GM18517 (cell line): Measurements from ENCODE around the gene DYDC1.
"Not testable (repeated sequence)": the region's sequence is repeated elsewhere in the genome, so short reads cannot be mapped to it uniquely, and the experiment has no call there.

Source experiments
- ATAC-seq: cut with Tn5 transposase; IDR thresholded peaks from one replicate; pipeline ENCODE4 v1.9.1; 2021; ENCODE audit warnings: mild to moderate bottlenecking, moderate library complexity; ENCODE audit not compliant: unreplicated experiment

DYDC1 gene

DNA sequence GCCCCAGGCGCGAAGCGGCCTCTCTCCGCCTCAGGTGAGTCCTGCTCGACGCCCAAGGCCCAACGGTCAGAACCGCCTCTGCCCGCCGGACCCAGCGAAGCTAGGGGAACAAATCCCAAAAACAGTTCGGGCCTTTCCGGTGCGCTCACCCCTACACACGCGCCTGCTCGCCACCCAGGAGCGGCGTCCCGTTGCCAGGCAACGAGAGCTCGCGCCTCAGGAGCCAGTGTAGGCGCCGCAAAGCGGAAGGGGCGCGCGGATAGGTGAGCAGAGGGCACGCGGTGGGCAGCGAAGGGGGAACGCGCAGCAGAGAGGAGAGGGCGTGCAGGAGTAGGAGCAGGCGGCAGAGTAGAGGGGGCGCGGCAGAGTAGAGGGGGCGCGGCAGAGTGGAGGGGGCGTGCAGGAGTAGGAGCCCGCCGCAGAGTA, at the start of gene DYDC1, which contains the start of gene DYDC2:
DYDC1 (minus strand) TSS at position 193 of the 426 bp plus-strand sequence. CDS start 4,154 bp downstream, outside the sequence.
DYDC2 (plus strand) TSS at position 219 of the 426 bp plus-strand sequence. CDS start 5,663 bp downstream, outside the sequence.
- no peak for ATAC-seq

DNA sequence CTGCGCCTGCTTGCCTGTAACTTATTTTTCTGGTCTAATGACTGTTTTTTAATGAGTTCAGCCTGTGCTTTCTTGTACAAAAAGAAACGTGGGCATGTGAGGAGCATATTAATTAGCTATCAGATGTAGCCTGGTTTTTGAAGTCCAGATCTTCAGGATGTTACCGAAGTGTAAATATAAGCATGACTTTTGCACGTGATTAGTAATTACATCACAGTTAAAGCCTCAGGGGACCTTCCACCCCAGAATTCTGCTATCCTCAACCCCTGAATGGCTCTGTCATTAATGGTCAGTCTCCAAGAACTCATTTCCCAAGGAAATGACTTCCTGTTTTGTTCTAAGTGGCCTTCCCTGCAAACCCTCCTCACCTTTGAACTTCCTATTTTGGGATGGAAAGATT, 49.6 kb upstream of the DYDC1 start:
- no peak for ATAC-seq

DNA sequence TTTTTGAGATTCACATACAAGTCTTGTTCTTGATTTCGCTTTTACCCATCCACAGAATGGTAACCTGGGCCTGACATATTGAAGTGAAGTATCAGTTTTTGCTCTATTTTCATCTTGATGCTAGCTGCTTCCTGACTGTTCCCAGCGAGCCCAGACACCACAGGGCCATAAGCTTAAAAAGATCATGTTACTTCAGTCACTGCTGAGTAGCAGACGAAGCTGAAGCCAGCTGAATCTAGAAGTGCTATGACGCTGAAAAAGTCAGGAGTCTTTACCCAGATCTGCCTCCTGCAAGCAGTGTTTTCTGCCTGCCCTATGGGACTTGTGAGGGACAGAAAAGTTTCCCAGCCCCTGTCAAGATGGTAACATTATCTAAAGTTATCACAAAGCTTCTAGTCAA, 49.1 kb upstream of the DYDC1 start:
- no peak for ATAC-seq

DNA sequence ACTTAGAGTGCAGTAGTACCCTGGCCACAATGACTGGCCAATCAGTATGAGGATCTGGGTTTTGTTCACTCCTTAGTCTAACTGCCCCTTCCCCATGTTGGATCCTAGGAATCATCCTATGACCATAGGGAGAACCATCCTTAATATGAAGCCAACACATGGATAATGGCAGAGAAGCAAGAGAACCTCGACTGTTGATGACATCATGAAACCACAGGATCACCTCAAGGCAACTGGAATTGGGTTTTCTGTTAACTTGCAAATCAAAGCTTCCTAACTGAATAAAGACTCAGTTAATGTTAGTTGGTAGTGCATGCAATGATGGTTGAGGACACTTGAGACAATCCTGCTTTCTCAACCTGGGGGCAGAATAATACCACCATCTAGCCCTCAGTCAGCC, 48.5 kb upstream of the DYDC1 start:
- ATAC-seq: no peak

DNA sequence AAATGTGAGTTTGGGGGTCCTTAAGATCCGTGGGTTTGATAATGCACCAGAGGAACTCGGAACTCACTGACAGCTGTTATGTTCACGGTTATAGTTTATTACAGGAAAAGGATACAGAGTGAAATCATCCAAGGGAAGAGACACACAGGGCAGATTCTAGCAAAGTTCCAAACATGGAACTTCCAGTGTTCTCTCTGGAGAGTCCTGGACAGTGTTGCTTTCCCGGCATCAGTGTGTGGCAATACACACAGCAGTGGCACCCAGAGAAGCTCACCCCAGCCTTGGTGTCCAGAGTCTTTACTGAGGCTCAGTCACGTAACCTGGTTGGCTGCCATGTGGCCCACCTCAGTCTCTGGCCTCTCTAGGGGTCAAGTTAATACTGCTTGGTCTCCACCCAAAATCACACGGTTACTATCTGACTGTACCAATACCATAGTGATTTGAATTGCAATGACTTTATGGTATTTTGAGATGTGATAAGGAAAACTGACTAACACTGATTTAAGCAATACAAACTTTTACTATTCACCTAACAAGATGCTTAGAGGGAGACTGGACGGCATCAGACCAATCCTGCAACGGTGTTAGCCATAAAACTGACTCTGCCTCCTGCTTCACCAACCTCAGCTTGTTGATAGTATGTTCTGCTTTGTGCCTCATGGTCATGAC, 43.7 kb upstream of the DYDC1 start:
- ATAC-seq: no peak

DNA sequence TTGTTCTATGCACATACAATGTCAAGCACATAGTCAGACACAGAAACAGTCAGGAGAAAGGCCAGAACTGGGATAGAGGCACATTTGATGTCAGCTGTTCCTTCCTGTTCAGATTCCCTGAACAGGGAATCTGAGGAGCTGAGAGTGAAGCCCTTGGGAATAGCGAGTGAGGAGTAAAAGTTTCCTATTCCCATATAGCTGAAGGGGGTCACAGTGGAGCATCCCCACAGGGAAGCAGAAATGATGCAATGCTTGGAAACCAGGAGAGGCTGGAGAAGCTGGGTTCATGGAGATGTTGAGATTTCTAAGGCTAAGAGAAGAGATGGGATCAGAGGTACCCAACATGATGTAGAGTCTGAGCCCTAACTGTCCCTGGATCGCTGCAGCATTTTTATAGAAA, 40.5 kb upstream of the DYDC1 start:
- ATAC-seq: no peak

DNA sequence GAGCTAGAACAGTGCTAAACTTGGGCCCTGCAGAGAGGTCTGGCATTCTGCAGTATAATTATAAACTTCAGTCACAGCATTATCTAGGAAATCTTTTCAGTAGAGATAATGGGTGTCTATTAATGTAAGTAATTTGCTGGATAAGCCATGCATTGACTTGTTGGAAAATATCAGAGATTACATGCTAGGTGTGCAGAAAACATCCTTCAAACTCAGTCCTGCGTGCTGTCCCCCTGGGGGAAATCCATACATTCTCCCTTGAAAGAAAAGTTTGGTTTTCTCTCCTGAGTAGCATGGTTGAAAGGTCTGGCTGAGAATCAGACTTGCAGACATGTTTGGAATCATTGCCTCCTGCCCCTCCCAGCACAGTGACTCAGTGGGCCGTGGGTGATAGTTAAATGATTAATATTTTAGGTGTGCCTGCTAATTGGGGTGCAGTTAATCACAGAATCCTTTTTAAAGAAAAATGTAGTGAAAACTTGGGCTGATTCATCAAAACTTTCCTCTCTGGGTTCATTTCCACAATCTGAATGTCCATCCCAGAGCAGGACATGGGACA, 37.9 kb upstream of the DYDC1 start:
- ATAC-seq: no peak

DNA sequence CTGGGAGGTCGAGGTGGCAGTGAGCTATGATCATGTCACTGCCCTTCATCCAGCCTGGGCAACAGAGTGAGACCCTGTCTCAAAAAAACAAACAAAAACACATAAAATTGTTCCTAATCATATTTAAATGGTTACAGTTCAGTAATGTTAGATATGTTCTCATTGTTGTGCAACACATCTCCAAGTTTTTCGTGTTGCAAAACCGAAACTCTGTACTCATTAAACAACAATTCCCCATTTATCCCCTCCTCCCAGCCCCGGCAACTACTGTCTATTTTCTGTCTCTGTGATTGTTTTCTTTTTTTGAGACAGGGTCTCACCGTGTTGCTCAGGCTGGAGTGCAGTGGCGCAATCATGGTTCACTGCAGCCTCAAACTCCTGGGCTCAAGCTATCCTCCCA, 35.7 kb upstream of the DYDC1 start:
- ATAC-seq: no peak

DNA sequence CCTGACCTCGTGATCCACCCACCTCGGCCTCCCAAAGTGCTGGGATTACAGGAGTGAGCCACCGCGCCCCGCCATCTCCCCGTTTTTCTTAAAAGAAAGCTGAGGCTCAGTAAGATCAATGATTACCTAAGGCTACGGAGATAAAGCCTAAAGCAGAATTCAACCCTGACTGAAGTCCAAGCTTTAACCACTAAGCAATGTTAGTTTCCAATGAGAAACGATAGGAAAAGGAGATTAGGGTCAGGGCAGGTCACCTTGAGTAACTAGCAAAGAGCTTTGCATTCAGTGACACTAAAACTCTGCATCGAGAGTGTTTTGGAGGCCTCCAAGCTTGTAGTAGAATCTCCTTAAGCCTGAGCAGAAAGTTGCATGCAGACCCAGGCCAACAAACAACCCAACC, 34.2 kb upstream of the DYDC1 start:
- no peak for ATAC-seq

DNA sequence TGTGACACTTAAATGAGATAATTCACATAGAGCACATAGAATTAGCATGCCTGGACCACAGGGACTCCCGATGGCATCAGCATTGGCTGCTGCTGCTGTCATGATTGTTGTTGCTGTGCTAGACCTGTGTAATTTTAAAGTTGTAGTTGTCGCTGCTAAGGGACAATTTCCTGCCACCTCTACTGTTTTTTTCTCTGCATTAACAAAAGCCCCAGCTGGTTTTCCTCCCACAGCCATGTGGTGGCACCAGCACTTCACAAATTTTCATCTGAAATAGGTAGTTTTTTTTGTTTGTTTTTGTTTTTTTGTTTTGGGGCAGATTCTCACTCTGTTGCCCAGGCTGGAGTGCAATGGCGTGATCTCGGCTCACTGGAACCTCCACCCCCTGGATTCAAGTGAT, 26.4 kb upstream of the DYDC1 start:
- peak; percentile 58 for ATAC-seq

DNA sequence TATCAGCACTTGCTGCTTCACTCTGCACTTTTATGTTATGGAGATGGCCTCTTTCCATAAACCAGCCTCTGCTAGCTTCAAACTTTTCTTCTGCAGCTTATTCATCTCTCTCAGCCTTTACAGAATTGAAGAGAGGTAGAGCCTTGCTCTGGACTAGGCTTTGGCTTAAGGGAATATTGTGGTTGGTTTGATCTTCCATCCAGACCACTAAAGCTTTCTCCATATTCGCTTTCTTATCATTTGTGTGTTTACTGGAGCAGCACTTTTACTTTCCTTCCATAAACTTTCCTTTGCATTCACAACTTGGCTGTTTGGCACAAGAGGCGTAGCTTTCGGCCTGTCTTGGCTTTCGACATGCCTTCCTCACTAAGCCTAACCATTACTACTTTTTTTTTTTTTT, 23.6 kb upstream of the DYDC1 start:
- no peak for ATAC-seq

DNA sequence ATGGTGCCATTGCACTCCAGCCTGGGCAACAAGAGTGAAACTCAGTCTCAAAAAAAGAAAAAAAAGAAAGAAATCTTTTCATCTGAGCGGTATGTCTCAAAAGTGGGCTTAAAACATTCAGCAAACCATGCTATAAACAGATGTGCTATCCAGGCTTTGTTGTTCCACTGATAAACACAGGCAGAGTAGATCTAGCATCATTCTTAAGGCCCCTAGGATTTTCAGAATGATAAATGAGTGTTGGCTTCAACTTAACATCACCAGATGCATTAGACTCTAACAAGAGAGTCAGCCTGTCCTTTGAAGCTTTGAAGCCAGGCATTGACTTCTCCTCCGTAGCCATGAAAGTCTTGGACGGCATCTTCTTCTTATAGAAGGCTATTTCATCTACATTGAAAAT, 23.1 kb upstream of the DYDC1 start:
- ATAC-seq: no peak

DNA sequence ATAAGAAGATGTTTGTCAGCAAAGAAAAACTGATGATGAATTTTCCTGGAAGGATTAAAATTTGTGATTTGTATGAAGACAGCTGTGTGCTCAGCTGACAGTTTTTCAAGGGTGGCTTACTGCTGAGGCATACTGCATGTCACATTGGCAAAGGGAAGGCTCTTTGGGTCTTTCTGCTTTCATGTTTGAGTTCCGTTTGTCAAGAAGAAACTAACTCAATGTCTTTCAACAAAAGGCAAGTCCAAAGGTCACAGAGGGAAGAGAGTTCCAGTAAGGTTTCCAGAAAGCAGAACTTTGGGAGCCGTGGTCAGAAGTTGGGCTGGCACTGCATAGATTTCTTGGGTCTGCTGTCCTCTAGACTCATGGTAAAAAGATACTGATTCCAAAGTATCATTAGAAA, 16.9 kb upstream of the DYDC1 start:
- ATAC-seq: no peak

DNA sequence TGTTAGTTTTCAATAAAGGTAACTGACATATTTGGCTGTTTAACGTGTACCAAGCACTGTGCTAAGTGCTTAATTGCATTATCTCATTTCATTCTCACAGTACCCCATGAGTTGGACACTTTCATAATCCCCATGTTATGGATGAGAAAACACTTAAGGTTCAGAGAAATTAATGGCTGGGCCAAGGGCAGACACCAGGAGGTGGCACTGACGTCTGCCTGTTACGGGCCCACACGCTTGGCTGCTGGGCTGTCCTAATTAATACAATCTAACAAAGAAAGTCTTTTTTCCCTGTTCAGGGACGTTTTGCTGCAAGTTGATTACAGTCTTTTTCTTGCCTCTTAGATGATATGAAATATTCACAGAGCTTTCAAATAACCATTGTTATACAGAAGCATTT, 16.1 kb upstream of the DYDC1 start:
- ATAC-seq: no peak

DNA sequence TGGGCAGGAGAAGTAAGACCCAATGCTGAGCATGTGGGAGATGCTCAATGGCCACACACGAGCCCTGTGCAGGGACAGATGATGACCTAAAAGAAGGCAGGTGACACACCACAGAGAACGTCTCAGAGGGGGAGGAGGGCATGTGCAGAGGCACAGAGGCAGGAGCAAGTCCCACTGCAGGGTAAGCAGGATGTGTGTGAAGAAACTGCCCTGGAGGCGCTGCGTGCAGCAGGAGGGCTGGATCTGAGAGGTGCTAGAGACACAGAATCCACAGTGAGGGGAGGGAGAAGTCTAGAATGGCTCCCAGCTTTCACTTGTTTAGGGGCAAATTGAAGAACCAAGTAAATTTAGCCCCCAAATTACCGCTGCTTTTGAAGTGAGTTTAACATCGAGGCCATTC, 14.9 kb upstream of the DYDC1 start:
- no peak for ATAC-seq

DNA sequence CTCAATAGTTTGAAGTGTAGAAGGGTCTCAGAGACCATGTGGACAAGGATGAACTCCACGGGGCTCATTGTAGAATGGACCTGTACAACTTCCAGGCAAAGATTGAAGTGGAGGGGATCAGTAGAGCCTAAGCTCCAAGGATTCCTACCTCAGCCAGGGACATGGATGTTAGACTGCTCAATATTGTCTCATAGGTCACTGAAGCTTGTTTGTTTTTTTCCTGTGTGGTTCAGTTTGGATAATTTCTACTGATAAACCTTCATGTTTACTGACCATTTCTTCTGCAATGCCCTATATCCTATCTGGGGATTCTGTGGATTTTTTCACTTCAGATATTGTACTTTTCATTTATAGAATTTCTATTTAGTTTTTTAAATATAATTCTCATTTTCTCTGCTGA, 9.0 kb upstream of the DYDC1 start:
- no peak for ATAC-seq

DNA sequence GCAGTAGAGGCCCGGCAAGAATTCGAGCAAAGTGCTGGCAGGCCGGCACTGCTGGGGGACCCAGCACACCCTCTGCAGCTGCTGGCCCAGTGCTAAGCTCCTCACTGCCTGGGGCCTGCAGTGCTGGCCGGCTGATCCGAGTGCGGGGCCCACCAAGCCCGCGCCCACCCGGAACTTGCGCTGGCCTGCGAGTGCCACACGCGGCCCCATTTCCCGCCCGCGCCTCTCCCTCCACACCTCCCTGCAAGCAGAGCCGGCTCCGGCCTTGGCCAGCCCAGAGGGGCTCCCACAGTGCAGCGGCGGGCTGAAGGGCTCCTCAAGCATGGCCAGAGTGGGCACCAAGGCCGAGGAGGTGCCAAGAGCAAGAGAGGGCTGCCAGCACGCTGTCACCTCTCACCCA, 3.1 kb upstream of the DYDC1 start:
- no peak for ATAC-seq

DNA sequence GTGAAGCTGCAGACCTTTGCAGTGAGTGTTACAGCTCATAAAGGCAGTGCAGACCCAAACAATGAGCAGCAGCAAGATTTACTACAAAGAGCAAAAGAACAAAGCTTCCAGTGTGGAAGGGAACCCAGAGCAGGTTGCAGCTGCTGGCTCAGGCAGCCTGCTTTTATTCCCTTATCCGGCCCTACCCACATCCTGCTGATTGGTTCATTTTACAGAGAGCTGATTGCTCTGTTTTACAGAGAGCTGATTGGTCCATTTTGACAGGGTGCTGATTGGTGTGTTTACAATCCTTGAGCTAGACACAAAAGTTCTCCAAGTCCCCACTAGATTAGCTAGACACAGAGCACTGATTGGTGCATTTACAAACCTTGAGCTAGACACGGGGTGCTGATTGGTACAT, 2.4 kb upstream of the DYDC1 start:
- not testable (repeated sequence) for ATAC-seq

DNA sequence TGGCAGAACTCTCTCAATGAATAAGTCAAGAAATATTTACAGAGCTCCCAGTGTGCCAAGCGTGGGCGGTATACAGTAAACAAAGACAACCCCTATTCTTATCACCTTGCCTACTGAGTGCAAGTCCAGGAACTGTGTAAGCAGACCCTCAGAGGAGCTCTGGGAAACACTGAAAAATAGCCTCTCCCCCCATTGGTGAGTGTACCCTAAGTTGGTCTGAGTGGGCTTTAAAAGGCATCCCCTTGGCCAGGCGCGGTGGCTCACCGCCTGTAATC, 1.2 kb upstream of the DYDC1 start:
- no peak for ATAC-seq

DNA sequence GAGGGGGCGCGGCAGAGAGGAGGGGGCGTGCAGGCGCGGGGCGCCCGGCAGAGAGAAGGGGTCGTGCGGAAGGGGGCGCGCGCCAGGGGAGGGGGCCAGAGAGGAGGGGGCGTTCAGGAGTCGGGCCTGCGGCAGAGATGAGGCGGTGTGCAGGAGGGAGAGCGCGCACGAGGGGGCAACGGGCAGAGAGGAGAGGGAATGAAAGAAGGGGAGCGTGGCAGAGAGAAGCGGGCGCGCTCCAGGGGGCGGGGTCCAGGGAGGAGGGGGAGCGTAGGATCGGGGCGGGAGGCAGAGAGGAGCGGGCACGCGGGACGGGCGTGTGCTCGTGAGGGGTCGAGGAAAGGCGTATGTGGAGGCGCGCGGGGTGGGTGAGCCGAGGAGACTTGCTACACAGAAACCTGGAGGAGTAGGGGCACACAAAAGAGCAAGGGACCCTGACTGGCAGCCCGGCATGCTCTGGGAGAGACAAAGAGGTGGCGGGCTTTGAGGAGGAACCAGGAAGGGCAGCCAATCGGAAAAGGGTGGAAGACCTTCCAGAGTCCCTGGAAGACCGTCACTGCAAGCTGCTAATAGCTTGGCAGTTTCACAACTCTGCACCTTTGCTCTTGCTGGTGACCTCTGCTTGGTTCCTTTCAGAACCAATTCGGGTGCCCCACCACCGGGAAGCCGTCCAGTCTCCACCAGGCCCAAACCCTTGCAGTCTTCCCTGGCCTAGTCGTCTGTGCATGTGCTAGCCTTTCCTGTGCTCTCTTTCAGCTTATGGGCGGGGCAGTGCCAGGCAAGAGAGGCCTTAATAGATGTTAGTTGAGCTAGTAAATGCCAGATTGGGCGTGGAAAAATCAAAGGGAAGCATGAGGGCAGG, 665 bp upstream of the DYDC1 start:
- no peak for ATAC-seq

DNA sequence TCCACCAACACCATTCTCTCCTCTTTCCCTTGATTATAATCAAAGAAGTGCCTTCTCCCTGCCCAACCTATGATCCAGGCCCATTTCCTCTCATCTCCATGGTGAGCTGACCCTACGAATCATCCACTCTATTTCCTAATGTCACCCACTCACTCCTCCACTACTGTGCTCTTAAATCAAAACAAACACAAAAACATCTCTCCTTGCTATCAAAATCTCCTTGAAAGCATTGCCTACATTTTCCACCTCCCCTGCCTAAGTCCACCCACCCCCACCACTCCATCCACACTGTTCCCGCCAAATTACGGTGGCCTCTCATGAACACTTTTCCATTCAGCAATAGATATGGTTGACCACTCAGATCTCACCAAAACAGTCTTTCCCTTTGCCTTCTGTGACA, 5.3 kb downstream of the DYDC1 start:
- no peak for ATAC-seq

DNA sequence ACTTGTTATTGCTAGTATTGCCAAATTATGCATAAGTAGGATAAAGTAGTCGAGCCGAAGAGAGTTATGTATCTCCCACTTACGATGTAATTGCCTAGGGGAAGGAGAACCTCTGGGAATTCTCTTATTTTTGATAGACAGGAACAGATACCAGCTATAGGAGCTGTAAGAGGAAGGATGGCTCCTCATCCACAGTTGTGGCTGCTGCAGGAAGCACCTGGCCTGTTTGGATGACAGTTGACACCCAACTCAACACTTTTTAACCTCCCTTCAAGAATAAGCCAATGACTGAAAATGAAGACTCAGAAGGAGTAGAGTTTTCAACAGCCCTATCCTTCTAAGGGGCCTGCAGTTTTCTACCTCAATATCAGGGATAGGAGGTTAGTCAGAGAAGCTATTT, 6.3 kb downstream of the DYDC1 start:
- no peak for ATAC-seq
